HG03175 (cell line): ENCODE data around the gene MRLN.
"Not testable (repeated sequence)": the region's sequence is repeated elsewhere in the genome, so short reads cannot be mapped to it uniquely, and the experiment has no call there.

Source experiments
- ATAC-seq: cut with Tn5 transposase; IDR thresholded peaks from one replicate; pipeline ENCODE4 v1.9.1; 2021; ENCODE audit warnings: mild to moderate bottlenecking, moderate library complexity; ENCODE audit not compliant: unreplicated experiment

MRLN gene

GRCh38 chr10:59753267-59753666 is at the start of gene MRLN:
TSS of gene MRLN (minus strand) at chr10:59753455.
- no peak for ATAC-seq

- ATAC-seq = no peak
Measured at GRCh38 chr10:59801171-59801570, 47.9 kb upstream of the MRLN start.

GRCh38 chr10:59799421-59799820 is 46.2 kb upstream of the MRLN start:
- no peak for ATAC-seq

DNA sequence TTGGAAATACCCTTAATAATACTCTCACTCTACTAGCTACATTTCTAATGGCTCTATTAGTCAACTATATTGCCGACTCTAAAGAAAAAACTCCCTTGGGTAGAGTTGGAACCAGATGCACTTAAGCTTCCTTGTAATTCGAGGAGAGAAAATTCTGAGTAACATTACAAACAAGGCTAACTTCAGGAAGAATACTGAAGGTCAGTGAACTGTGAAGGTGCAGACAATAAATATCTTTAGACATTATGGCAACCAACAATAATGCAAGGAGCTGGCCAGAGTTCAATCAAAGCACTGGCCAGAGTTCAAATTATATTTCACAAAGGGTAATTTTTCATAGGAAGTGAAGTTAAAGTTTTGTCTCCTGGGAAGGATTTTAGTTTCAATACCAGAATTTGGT is 40.7 kb upstream of the MRLN start:
- ATAC-seq = no peak

DNA sequence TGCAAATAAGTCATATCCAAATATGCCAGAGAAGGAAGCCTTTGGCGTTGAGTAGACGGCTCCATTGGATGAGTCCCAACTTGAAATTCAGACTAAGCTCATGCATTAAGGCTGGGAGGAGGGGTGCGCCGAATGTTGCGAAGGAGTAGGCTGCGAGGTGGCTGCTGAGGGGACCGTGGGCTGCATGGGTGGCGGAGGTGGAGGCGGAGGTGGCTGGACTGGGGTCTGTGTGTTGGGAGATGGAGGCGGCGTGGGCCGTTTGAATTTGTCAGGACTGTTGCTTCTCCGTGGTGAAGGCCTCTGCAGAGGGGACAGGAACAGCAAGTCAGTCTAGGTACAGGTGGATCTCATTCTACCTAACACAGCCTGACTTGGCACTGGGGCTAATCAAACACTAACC is 39.6 kb upstream of the MRLN start:
- no peak for ATAC-seq

GRCh38 chr10:59791601-59792000 is 38.3 kb upstream of the MRLN start:
- ATAC-seq = no peak

DNA sequence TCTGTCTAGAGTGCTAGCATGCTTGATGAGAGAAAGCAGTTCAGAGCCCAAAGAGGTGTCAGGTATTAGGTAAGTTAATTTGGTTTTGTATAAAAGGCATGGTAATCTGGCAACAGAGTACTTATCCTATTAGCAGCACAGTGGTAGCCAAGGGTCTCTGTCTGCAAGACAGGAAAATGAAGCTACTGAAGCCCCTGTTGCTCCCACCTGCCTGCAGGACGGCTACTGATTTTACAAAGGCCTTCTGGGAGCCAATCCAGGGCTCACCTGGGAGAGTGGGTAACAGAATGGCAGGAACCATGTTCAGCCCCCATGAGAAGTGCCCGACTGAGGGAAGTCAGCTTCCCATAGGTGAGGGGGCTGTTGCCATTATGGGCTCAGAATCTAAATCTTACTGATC is 36.8 kb upstream of the MRLN start:
- not testable (repeated sequence) for ATAC-seq

DNA sequence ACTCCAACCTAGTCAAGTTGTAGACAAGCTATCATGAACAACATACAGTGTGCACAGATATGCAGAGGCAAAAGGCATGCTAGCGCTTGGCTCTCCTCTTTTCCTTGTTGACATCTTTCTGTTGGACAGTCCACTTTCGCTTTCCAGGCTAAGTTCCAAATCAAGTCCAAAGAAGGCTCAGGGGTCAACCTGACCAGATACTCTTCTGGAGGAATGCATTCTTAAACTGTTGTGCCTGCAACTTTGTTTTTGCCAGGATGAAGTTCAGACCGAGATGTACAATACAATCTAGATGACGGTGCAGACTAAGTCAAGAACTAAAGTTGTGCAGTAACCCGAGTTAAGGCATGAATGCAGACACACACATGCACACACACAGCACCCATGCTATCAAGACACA is 35.7 kb upstream of the MRLN start:
- not testable (repeated sequence) for ATAC-seq

DNA sequence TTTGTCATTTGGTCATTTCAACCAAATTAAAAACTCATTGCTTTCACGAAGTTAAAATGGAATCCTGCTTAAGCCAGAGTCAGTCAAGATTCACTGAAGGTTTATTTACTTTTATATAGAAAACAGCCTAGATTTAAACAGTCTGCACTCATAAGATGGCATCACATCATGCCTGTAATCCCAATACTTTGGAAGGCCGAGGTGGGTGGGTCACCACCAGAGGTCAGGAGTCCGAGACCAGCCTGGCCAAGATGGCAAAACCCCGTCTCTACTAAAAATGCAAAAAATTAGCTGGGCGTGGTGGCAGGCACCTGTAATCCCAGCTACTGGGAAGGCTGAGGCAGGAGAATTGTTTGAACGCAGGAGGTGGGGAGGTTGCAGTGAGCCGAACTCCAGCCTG is 33.8 kb upstream of the MRLN start:
- not testable (repeated sequence) for ATAC-seq

DNA sequence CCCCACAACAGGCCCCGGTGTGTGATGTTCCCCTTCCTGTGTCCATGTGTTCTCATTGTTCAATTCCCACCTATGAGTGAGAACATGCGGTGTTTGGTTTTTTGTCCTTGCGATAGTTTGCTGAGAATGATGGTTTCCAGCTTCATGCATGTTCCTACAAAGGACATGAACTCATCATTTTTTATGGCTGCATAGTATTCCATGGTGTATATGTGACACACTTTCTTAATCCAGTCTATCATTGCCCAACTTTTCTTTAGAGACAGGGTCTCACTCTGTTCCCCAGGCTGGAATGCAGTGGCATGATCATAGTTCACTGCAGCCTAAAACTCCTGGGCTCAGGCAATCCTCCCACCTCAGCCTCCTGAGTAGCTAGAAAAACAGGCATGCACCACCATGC is 32.2 kb upstream of the MRLN start:
- not testable (repeated sequence) for ATAC-seq

- no peak for ATAC-seq
Measured at GRCh38 chr10:59781511-59781910, 28.3 kb upstream of the MRLN start.

- ATAC-seq = no peak
Measured at GRCh38 chr10:59779756-59780533, 26.7 kb upstream of the MRLN start.

- ATAC-seq = no peak
Measured at GRCh38 chr10:59774451-59774850, 21.2 kb upstream of the MRLN start.

GRCh38 chr10:59773088-59773487 is 19.8 kb upstream of the MRLN start:
- ATAC-seq = no peak

DNA sequence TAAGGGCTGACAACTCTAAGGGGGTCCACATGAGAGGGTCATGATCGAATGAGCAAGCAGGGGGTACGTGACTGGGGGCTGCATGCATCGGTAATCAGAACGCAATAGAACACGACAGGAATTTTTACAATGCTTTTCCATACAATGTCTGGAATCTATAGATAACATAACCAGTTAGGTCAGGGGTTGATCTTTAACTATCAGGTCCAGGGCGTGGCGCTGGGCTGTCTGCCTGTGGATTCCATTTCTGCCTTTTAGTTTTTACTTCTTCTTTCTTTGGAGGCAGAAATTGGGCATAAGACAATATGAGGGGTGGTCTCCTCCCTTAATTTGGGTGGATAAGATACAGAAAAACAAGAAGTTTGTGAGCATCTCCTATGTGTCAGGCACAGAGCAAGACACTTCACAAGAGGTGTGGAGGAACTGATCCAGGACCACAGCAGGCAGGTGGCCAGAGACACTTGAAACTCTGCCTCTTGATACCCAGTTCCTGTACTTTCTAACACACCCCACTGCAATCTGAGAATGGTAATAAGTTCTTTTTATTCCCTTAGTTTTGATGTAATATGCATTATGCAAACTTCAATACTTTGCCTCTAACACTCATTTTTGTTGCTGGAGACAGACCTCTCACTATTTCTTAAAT is 18.0 kb upstream of the MRLN start:
- no peak for ATAC-seq

- no peak for ATAC-seq
Measured at GRCh38 chr10:59770689-59771088, 17.4 kb upstream of the MRLN start.

DNA sequence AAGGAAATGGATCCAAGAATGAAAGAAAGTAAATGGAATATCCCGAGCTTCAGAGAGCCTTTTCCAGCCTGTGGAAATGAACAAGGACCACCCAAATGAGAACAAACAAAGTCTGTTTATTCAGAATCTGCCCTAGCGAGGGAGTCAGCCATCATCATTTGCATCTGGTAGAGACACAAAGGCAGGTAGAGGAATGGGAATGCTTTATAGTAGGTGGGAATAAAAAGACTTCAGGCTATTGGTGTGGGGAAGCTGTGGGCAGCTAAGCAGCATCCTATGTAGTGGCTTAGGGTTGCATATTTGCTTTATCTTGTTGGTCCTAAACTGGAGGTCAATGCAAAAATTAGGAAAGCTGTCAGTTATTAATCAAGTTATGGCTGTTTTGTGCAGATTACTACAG is 9.2 kb upstream of the MRLN start:
- no peak for ATAC-seq

DNA sequence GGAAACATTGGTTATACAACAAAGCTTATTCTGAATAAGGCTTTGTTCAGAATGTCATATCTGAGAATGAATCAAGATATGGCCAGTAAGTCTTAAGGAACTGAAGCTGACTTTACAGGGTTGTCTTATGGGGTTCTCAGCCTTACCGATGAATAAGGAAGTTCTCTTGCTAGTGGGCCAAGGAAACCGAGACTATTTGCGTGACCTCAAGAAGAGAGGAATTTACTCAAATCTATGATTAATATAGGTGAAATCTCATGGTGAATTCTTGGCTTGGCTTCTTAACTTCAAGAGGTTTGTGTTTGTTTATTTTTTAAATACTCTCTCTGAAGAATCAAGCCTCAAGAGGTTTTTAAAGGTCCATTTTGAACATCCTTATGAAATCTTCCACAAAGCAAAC is 4.7 kb upstream of the MRLN start:
- ATAC-seq = no peak

DNA sequence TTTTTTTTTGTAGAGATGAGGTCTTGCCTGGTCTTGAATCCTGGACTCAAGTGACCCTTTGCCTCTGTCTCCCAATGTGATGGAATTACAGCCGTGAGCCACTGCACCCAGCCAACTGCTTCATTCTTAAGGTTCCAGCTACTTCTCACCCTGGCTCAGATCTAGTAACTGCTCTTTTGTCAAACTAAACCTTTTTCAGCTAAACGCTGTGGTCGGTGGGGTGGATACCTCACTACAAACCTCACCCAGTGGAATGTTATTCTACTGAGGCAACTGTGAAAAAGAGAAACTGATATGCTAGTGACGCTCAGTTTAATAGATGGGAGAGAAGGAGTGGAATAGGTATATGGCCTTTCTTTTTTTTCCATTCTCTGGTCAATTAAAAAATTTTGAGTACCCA is 1.7 kb upstream of the MRLN start:
- no peak for ATAC-seq

DNA sequence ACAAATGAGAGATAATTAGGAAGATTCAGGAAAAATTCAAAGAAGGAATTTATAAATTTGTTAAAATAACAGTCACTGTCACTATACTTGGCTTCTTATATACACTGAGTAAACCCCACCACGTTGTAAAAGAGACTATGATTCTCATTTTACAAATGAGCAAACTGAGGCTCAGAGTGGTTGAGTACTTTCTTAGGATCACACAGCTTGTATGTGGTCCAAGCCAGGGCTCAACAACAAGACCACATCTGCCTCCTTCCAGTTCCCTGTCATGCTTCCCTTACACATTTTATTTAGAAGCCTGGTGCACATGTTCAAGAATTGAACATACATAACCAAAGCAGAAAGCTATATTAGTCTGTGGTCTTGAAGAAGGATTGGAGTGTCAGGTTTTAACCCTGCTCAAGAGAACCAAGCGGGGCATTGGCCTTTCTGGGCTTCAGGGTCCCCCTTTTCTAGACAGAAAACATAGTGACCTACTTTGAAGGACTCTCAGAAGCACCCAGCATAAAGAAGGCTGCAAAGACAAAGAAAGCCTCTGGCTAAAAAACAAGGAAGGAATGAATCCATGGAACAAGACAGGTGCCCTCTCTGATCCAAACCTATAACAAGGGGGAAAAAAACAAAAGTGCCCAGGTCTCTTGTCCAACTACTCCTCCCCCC is 846 bp downstream of the MRLN start:
- no peak for ATAC-seq

- ATAC-seq = no peak
Measured at GRCh38 chr10:59750155-59750945, 2.9 kb downstream of the MRLN start.
